ENCODE measurements around the gene MVB12B.
"Not testable (repeated sequence)": the region's sequence is repeated elsewhere in the genome, so short reads cannot be mapped to it uniquely, and the experiment has no call there.

The MVB12B gene

GRCh38 chr9:126550891-126551351 lies 224.3 kb downstream of the MVB12B start:
- DNase-seq: no peak

DNA sequence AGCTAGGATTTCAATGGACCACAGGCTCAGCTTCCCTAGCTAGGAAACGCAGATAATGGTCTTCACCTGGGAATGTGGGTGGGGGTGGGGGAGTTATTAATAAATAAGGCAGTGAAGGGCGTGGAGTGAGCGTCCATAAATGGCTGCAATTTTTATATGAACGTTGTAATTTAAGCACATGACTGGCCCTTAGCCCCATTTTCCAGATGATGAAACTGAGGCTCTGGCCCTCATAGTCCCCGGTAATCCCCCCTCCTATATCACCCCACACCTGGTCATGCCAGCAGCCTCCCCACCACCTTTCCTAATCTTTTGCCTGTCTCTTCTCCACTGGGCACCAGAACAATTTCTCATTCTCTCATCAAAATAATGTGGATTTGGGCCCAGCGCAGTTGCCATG lies 225.2 kb downstream of the MVB12B start:
- no peak for DNase-seq

DNA sequence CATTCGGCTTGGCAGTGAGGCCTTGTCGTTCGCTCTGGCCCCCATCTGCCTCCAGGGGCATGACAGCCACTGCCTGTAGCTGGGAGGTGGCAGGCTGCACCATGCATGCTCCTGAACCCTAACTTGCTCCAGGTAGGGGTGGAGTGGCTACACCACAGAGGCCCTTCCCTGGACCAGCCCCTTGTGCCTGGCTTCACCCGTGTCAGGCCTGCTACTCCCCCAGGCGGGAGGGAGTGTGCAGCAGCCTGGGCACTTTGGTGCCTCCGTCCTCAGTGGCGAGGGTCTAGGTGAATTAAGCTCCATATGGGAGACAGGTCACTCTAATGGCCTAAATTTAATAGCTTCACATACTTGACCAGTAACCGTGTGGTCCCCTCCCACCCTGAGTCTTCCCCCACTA lies 227.7 kb downstream of the MVB12B start:
- no peak for DNase-seq

DNA sequence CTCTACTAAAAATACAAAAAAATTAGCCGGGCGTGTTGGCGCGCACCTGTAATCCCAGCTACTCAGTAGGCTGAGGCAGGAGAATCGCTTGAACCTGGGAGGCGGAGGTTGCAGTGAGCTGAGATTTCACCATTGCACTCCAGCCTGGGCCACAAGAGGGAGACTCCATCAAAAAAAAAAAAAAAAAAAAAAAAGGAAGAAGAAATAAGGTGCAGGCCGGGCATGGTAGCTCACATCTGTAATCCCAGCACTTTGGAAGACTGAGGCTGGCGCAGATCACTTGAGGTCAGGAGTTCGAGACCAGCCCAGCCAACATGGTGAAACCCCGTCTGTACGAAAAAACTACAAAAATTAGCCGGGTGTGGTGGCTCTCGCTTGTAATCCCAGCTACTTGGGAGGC lies 228.8 kb downstream of the MVB12B start:
- DNase-seq: not testable (repeated sequence)

Data from left hindlimb (tissue), 1 donor.